Activated CD4-positive, alpha-beta T cell treated with anti-CD3 and anti-CD28 coated beads, Interleukin-10, Interleukin-2, amounts not matched to agents 100 ng/mL and 50 ng/mL, durations not matched to agents 16 hours and 8 hours (primary cell): ENCODE results near the gene HAPLN2.

Experiments used
- DNase-seq: peaks from one replicate; pipeline ENCODE4 v3.0.0-alpha.2; 2020

The HAPLN2 gene

DNA sequence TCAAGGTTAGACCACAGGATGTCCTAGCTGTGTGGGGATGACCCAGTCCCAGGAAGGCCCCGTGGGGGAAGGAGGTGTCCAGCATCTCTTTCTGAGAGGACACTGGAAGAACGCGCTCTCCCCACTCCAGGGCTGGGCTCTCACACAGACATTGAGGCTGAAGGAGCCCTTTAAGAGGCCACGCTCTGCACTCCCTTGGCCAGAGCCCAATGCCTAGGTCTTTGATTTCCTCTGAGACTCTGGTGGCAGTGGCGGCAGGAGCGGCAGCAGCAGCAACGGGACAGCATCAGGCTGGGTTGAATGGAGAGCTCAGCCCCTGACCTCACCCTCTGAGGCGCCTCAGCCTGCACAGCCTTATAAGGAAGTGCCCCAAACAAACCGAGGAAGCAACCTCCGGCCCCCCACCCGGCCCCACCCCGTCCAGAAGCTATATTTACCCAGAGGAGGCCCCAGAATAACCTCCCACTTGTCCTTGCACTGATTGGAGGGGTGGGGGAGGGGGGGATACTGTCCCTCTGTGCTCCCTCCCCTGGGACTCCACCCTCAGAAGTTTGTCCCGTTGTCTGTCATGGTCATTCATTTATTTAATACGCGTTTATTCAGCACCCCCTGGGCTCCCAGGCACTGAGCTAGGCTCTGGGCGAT lies 45.7 kb downstream of the HAPLN2 start:
- no peak for DNase-seq

DNA sequence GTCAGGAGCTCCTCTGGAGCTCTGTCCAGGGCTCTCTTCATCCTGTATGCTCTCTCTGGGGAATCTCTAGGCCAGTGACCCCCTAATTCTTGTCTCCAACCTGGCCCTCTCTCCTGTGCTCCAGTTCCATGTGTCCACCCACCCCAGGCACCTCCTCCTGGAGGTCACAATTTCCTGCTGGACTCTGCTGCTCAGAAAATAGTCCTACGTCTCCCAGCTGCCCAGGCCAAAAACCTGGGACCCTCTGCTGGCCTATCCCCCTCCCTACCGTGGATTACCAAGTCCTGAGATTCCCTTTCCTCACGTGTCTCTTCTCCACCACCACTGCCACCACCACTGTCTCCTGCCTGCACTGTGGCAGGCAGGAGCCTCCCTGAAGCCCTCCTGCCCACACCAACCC lies 46.3 kb downstream of the HAPLN2 start:
- no peak for DNase-seq

DNA sequence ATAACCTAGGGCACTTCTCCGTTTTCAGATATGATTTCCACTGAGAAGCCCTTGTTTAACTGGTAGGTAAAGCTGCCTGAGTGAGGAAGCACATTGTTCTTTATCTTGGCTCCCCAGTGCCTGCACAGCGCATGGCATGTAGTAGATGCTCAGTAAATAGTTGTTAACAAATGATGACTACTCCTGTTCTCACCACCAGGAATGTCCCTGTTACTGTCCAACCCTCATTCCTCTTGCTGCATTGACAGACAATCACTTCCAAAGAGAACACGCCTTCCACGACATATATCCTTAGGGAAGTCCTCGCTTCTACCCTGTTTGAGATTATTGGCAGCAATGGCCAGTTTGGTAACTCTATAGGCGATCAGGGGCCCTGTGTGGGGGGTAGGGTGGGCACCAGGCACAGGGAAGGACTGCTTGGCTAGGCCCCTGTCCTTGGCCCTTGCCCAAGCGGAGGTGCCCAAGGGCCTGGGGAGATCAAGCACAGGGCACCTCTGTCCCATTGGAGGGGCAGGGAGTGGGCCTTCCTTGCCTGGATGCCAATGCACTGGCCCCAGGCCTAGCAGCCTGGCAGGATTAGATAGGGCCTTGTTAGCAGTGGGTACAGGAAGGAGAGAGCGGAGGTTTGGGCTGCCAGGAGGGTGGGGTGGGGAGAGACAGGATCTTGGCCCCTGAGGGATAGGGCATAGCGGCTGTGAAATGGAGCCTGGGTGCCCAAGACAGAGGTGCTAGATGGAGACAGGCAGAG lies 47.8 kb downstream of the HAPLN2 start:
- no peak for DNase-seq

DNA sequence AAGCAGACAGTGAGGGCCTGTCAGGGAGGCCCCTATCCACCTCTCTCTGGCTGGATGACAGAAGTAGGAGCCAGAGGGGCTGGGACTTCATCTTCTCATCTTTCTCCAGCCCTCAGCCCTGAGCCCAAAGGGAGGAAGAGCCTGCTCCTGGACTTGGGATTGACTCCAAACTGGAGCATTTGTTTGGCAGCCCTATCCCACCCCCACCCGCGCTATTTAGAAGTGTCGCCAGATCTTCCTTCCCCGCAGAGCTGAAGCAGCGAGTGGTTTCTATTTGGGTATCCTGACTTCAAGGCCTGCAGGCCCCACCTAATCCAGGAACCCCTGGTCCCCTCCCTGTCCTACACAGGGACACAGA lies 48.4 kb downstream of the HAPLN2 start:
- DNase-seq: no peak

DNA sequence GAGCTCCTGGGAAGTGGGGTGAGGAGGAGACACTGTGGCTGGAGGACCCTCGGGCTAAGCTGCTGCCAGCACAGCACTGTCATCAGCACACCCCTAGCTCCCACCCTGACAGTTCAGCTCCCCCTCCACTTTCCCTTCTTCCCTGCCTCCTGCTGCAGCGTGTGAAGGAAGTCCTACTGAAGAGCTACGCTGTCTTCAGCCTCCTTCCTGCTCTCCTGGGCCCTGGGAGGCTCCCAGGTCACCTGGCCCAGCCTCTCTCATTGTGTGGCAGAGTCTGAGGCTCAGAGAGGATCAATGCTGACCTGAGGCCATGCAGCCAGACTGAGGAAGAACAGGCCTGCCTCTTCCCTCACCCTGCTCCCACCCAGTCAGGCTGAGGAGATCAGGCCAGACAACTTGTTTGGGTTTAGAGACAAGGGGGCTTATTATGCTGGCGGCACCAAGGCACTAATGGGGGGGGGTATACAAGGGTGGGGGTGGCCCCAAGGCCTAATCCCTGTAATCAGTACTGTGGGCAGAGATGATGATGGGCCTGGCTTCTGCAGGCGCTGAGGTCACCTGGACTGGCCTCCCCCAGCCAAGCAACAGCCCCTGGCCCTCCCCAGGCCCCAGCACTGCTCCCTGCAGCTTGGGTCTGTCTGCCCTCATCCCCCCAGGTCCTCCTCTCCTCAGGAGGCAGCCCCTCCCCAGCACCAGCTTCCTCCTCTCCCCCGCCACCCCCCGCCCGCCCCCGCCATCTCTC lies 48.9 kb downstream of the HAPLN2 start:
- no peak for DNase-seq

DNA sequence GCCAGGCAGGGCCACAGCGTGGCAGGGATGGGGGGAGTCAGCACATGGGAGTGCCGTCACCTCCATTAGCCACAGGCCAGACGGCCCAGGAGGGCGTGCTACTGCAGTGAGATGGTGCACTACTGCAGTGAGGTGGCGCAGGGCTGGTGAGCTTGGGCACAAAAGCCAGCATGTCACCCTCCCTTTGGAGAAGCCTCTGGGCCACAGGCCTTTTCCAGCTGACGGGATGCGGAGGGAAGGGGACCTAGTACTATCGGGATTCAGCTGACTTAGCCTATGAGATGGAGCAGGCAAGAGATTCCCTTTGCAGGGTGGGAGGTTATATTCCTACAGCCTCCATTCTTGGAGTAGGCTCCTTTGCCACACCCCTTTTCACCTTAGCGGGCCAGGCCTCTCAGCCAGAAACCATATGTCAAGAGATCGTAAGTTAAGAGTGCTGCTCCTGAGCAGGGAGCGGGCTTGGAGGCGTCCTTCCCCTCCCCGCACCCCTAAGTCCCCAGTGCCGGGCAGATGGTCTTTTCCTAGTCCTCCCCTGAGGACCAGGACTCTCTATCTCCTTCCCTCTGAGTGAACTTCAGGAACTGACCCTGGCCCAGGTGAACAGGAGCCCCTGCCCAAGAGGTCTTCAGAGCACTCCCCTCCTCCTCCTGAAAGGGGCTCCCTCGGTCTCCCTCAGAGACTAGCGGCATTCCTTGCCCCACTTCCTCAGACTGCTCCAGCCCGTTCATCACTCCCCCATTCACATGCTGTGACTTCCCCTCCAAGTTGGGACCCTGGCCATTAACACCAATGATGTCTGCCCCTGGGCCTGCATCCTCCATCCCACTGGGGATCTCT lies 49.8 kb downstream of the HAPLN2 start:
- no peak for DNase-seq

DNA sequence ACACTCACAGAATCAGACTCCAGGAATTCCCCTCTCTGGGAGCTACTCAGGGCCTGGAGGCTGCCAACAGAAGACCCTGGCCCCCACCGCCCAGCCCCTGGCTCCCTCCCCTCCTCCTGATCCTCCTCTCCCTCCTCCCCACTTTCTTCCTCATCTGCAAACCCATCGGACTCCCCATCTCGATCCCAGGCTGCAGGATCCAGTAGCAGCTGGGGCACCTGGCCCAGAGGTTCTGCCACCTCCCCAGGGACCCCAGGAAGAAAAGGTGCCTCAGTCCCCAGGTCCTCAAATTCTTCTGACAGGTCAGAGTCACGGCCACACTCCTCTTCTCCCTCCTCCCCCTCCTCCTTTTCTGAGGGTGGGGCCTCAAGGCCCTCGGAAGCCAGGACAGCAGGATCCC lies 50.6 kb downstream of the HAPLN2 start:
- DNase-seq: no peak

DNA sequence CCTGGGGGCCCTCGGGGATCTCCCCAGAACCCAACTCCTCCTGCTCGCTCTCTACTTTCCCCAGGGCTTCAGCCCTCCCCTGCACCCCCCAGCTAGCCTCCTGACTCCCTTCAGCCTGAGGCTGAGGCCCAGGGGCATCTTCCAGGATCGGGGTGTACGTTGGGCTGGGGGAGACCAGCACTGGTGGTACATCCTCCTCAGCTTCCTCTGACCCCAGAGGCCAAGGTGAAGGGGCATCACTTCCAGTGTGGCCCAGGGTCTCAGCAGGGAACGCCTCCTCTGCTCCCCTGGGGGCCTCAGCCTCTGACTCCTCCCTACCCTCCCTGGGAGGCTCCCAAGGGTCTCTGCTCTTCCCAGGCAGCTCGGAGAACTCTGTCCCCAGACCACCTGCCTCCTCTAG lies 51.1 kb downstream of the HAPLN2 start:
- no peak for DNase-seq

DNA sequence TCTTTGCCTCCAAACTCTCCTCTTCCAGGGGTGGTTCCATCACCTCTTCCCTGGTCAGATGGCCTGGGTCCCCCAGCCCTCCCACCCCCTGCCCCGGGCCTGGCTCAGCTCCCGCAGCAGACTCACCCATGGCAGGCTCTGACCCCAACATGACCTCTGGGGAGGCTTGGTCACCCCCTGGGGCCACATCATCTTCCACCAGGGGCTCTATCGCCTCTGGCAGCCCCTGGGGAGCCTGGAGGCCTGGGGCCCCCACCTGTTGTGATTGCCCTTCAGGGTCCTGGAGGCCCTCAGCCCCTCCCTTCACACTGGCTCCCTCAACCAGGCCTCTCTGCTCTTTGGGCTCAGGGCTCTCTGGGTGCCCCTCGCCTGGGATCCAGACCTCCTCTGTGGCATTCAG lies 51.6 kb downstream of the HAPLN2 start:
- DNase-seq: no peak

DNA sequence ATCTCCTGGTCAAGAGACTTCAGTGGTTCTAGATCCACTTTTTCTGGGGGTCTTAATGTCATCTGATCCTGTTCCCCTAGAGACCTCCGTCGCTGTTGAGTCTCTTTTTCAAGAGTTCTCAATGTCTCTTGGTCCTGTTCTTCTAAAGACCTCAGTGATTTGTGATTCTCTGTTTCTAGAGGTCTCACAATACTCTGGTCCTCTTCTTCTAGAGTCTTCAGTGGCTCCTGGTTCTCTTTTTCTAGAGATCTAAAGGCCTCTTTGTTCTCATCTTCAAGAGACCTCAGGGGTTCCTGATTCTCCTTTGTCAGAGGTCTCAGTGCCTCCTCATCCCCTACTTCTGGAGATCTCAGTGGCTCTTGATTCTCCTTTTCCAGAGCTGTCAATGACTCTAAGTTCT lies 52.6 kb downstream of the HAPLN2 start:
- DNase-seq: no peak

DNA sequence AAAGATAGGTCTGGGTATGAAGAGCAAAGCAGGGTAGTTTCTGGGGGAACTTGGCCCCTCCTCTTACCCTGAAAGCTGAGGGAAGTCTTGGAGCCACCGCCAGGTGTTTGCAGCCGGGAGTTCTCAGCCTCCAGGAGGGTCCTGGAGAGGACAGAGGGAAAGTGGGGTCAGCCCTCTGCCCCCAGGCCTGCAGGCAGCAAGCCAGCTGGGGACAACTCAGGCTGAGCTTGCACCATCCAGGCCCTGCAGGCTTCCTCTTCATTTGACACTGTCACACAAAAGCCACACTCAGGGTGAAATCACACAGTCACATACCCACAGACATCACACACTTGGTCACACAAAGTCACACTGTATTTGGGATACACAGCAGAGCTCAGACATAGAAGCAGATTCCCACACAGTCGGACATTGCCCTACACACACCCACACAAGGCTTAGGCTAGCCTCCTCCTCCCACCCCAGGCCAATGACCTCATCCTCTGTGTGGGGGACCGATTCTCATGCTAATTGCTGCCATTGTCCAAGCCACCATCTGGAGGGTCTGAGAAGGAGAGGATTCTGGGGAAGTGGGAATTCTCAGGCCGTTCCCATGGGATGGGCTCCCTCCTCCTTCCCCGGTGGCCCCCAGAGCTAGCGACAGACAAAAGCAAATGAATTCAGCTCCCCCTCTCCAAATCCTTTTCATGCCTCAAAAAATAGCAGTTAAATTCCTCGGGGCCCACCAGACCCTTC lies 54.3 kb downstream of the HAPLN2 start:
- no peak for DNase-seq
